Stimulated activated naive CD8-positive, alpha-beta T cell treated with anti-CD3 and anti-CD28 coated beads, Interleukin-15, Interleukin-2, amounts not matched to agents 100 ng/mL and 50 ng/mL, for 24 hours (primary cell): Measurements from ENCODE around the gene TMEM115.

Source experiments
- H3K27ac Mint-ChIP-seq: one replicate; pipeline ENCODE4 v1.8.0; 2021; ENCODE audit warnings: mild to moderate bottlenecking, mixed read lengths
- H3K27me3 Mint-ChIP-seq: one replicate; pipeline ENCODE4 v1.8.0; 2021; ENCODE audit warnings: mixed read lengths
- H3K36me3 Mint-ChIP-seq: one replicate; pipeline ENCODE4 v1.8.0; 2021; ENCODE audit warnings: low read depth, mixed read lengths
- H3K4me1 Mint-ChIP-seq: one replicate; pipeline ENCODE4 v1.8.0; 2021; ENCODE audit warnings: low read depth, mixed read lengths
- H3K4me3 Mint-ChIP-seq: one replicate; pipeline ENCODE4 v1.8.0; 2021; ENCODE audit warnings: mild to moderate bottlenecking, mixed read lengths
- H3K9me3 Mint-ChIP-seq: one replicate; pipeline ENCODE4 v1.8.0; 2021; ENCODE audit warnings: mixed read lengths

The TMEM115 gene

GRCh38 chr3:50358911-50359759 is at the start of gene TMEM115:
TSS of gene TMEM115 (minus strand) at chr3:50359521. CDS start at chr3:50359063, 458 bp downstream.
- peaks cover 36% of the 10 kb centered on the region for H3K4me1 Mint-ChIP-seq
- peak within 1 kb of the TSS; percentile 97 for H3K4me3 Mint-ChIP-seq
- peak within 1 kb of the TSS; percentile 91 for H3K27ac Mint-ChIP-seq
- H3K36me3 Mint-ChIP-seq = peaks cover 23% of the 10 kb centered on the region
- H3K27me3 Mint-ChIP-seq = no peaks in the 10 kb centered on the region
- no peaks in the 10 kb centered on the region for H3K9me3 Mint-ChIP-seq

GRCh38 chr3:50408443-50408944 is 49.2 kb upstream of the TMEM115 start:
- Mint-ChIP-seq H3K4me3 (no peak overlapping the region), H3K27me3 (no peaks in the 10 kb centered on the region), H3K4me1 (peaks cover 11% of the 10 kb centered on the region), H3K36me3 (no peaks in the 10 kb centered on the region), H3K27ac (no peak overlapping the region), H3K9me3 (no peaks in the 10 kb centered on the region)

- Mint-ChIP-seq H3K27ac (no peak overlapping the region), H3K36me3 (no peaks in the 10 kb centered on the region), H3K4me1 (peaks cover 11% of the 10 kb centered on the region), H3K9me3 (no peaks in the 10 kb centered on the region), H3K27me3 (no peaks in the 10 kb centered on the region), H3K4me3 (no peak overlapping the region)
Observed at GRCh38 chr3:50406487-50406886, 47.2 kb upstream of the TMEM115 start.

GRCh38 chr3:50405249-50405648 is 45.9 kb upstream of the TMEM115 start:
- Mint-ChIP-seq H3K4me1 (no peaks in the 10 kb centered on the region), H3K27me3 (no peaks in the 10 kb centered on the region), H3K9me3 (no peaks in the 10 kb centered on the region), H3K4me3 (no peak overlapping the region), H3K36me3 (no peaks in the 10 kb centered on the region), H3K27ac (no peak overlapping the region)

DNA sequence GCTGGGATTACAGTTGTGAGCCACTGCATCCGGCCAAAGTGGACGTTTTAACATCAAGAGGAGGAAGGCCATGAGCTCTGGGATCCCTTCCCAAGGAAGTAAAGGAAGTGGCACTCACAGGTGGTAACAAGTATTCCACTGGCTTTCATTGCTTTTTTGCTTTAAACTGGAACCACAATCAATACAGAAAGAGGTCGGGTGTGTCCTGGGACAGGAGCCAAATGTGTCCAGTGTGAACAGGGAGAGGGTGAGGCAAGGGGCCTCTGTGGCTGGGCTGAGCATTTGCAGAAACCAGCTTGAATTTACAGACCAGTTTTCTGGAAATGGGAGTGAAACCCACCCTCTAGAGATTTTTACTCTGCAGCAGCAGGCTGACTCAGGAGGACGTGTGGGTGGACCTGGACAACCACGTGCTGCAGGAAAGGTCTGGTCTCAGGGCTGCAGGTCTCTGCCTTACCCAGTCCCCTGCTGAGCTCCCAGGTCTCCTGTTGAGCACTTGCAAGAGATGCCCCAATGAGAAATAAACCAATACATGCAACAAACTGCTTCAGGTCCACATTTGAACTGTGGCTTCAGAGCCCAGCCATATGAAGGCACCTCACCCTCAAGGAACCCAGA is 42.8 kb upstream of the TMEM115 start:
- H3K27me3 Mint-ChIP-seq = no peaks in the 10 kb centered on the region
- no peak overlapping the region for H3K4me3 Mint-ChIP-seq
- no peaks in the 10 kb centered on the region for H3K9me3 Mint-ChIP-seq
- no peak overlapping the region for H3K27ac Mint-ChIP-seq
- H3K4me1 Mint-ChIP-seq = no peaks in the 10 kb centered on the region
- H3K36me3 Mint-ChIP-seq = no peaks in the 10 kb centered on the region

- no peak overlapping the region for H3K4me3 Mint-ChIP-seq
Observed at GRCh38 chr3:50396502-50396901, 37.2 kb upstream of the TMEM115 start.

GRCh38 chr3:50395070-50395860 is 35.9 kb upstream of the TMEM115 start:
- Mint-ChIP-seq H3K36me3 (no peaks in the 10 kb centered on the region), H3K27me3 (no peaks in the 10 kb centered on the region), H3K9me3 (no peaks in the 10 kb centered on the region), H3K4me1 (peaks cover 7% of the 10 kb centered on the region), H3K27ac (no peak overlapping the region), H3K4me3 (no peak overlapping the region)

More at GRCh38 chr3:50396502-50396901, 37.2 kb upstream of the TMEM115 start:
- Mint-ChIP-seq H3K27ac (no peak overlapping the region), H3K27me3 (no peaks in the 10 kb centered on the region), H3K36me3 (no peaks in the 10 kb centered on the region), H3K4me1 (peaks cover 7% of the 10 kb centered on the region), H3K9me3 (no peaks in the 10 kb centered on the region)

DNA sequence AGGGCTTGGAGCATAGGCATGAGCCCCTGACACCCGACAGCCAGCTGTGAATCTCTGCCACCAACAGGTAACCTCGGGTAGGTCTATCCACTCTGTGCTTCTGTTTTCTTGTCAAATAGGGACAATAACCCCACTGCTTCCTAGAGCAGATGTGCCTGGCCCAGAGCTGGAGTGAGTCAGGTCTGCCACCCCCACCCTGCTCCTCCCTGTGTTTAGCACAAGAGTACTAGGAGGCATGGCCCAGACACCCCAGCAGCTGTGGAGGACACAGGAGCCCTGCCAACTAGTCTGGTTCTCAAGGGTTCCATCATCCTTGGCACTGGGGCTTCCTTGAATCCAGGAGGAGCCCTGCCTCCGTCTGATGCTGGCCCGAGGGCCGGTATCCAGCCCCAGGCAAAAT is 33.7 kb upstream of the TMEM115 start:
- no peaks in the 10 kb centered on the region for H3K36me3 Mint-ChIP-seq
- H3K4me1 Mint-ChIP-seq = peaks cover 7% of the 10 kb centered on the region
- H3K4me3 Mint-ChIP-seq = no peak overlapping the region
- H3K9me3 Mint-ChIP-seq = no peaks in the 10 kb centered on the region
- no peak overlapping the region for H3K27ac Mint-ChIP-seq
- no peaks in the 10 kb centered on the region for H3K27me3 Mint-ChIP-seq

DNA sequence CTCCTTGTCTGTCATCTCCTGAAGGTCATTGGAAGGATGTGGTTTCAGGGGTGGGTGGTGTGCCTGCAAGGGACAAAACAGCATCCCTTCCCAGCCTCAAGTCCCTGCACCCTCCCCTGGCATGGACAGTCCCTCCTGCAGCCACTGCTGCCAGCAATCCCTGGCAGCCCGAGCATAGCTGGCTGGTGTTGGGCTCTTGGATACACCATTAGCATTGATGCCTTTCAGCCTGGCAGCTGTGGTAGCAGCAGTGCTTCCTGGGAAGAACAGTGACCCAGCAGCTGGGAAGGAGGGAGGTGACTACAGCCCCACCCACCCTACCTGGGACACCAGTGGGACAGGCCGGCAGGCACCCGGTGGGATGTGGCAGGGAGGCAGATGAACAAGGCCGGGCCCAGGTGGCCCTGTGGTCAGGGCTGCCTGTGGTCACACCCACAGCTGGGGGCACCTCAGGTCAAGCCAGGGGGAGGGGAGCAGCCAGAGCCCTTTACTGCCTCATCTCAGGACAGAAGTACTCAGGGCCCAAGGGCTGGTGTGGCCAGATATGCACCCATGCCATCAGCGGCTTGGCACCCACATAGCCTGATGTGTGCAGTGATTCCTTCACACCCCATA is 32.9 kb upstream of the TMEM115 start:
- Mint-ChIP-seq H3K36me3 (no peaks in the 10 kb centered on the region), H3K9me3 (no peaks in the 10 kb centered on the region), H3K27ac (no peak overlapping the region)

DNA sequence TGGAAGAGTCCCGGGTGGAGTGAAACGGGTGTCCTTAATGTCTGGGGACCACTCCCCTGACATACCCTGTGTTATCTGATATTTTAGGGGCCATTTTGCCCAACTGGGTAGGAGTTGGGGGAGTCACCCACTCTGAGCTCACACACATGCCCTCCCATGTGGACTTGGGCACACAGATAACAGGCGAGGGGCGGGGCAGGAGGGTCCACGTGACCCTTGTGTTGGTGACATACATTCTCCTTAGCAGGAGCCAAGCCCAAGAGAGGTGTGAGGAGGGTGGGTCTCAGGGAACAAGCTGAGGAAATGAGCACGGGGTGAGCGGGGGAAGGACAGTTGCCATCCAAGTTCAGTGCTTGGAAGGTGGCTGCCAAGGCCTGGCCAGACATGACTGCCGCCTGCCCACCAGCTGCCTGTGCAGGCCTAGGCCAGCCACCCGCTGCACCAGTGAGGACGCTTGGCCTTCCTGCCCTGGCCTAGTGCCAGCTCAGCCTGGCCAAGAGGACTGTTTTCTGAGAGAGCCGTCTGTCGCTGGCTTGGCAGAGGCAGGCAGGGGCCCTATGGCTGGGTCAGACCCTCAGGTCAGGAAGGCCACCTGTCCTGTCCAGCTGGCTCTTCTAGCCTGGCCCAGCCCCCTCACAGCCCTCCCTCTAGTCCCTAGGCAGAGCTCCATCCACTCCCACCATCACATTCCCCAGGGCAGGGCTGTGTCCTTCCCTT is 31.3 kb upstream of the TMEM115 start:
- H3K4me3 Mint-ChIP-seq = no peak overlapping the region
- H3K27me3 Mint-ChIP-seq = no peaks in the 10 kb centered on the region
- H3K4me1 Mint-ChIP-seq = peaks cover 7% of the 10 kb centered on the region
- H3K36me3 Mint-ChIP-seq = no peaks in the 10 kb centered on the region
- H3K9me3 Mint-ChIP-seq = no peaks in the 10 kb centered on the region
- no peak overlapping the region for H3K27ac Mint-ChIP-seq

More for the DNA sequence above, 32.9 kb upstream of the TMEM115 start:
- peaks cover 7% of the 10 kb centered on the region for H3K4me1 Mint-ChIP-seq
- H3K27me3 Mint-ChIP-seq = no peaks in the 10 kb centered on the region
- H3K4me3 Mint-ChIP-seq = no peak overlapping the region

DNA sequence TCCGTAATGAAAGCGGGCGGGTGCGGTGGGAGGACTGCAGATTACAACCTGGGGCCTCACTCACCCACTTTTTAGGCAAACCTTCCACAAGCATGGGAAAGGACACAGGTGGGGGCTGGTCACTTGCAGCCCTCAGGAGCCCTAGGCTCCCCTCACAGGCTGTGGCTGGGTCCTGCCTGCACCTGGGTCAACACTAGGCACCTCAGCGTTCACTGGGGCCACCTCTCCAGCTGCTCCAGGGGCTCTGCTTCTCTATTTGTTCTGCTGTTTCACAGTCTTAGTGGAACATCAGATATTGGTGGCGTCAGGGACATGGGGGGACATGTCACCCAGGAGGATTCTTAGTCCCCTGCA is 30.1 kb upstream of the TMEM115 start:
- Mint-ChIP-seq H3K9me3 (no peaks in the 10 kb centered on the region), H3K4me3 (no peak overlapping the region), H3K4me1 (peaks cover 7% of the 10 kb centered on the region), H3K27me3 (no peaks in the 10 kb centered on the region), H3K27ac (no peak overlapping the region), H3K36me3 (no peaks in the 10 kb centered on the region)

DNA sequence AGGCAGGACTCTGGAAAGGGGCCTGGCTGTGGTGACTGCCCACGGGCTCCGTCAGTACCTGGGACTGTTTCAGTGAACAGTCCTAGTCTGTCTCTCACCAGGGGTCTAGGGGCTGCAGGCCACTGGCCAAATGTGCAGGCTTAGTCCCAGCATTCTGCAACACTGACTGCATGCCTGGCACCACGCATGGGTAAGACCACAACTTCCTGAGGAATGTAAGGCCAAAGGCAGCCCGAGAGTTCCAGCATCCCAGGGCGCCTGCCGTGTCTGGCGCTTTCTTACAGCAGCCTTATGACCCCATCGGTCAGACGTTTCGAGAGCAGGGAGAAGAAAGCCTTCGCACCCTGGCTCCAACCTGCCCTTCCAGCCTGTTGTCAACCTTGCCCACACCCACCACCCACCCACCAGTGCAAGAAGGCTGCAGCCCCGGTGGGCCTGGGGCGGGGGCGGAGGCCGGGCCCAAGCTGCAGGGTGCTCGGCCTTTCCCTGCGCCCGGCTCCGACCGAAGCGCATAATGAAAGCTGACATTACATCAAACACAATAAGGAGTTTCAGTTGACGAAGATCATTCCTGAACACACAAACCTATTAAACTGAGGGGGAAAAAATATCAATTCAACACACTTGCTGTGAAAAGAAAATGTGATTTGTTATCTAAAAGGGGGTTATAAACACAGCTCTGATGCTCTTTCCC is 29.5 kb upstream of the TMEM115 start:
- Mint-ChIP-seq H3K4me3 (no peak overlapping the region), H3K27me3 (no peaks in the 10 kb centered on the region), H3K36me3 (no peaks in the 10 kb centered on the region), H3K27ac (no peak overlapping the region), H3K4me1 (peaks cover 7% of the 10 kb centered on the region), H3K9me3 (no peaks in the 10 kb centered on the region)

DNA sequence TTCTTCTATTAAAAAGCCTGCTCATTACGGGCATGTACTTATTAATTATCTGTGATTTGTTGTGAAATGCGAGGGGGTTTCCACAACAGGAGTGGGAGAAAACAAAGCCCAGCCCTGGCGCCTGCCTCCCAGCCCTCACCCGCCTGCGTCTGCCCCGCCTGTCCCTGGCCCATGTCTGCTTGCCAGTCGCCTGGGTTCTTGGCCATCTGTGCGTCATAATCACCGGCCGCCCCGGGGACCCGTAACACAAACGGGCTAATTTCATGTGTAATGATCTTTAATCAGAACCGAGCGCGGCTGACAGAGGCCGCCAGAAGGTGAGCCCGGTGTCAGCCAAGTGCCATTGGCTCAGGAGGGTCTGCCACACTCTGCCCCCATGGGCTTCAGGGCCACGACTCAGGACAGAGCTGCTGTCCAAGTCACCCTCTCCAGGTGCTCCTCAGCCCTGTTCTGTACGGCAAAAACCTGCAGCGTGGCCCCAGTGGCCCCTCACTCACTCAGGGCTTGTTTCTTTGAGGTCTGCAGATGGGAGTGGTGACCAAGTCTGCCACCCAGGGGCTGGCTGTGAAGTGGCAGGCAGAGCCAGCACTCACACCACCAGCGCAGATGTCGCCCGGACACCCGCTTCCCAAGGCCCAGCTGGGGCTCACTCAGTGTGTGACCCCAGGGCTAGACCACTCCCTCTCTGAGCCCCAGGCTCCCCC is 28.8 kb upstream of the TMEM115 start:
- H3K4me3 Mint-ChIP-seq = no peak overlapping the region

More for the DNA sequence above, 28.8 kb upstream of the TMEM115 start:
- no peaks in the 10 kb centered on the region for H3K9me3 Mint-ChIP-seq
- H3K4me1 Mint-ChIP-seq = peaks cover 7% of the 10 kb centered on the region
- no peaks in the 10 kb centered on the region for H3K27me3 Mint-ChIP-seq
- no peak overlapping the region for H3K27ac Mint-ChIP-seq
- H3K36me3 Mint-ChIP-seq = no peaks in the 10 kb centered on the region
